ENCODE data around the gene HSPH1.

HSPH1 gene

DNA sequence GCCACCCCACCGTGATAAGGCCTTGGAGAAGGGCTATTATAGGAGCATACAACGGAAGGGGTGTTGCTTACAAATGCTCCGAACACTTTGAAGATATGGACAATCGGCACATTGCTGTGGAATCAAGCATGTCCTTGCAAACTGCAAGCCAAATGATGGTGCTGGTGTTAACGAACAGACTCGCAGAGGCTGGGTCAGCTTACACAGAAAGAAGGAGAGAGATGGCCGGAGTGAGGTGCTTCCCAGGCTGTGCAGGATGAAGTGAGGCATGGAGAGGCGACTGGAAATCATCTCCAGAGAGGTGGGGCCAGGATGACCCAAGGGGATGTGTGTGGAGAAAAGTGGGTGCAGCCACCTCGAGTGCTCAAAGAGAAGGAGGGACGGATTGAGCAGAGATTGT lies 42.2 kb downstream of the HSPH1 start:
- ATAC-seq, result no peak
- TF ChIP-seq SNAI2 (CRISPR knock-in tag; IDR thresholded peaks at IDR 0.05) (no peak), RARB (CRISPR knock-in tag; IDR thresholded peaks at IDR 0.05) (no peak), ZNF565 (CRISPR knock-in tag; conservative IDR thresholded peaks at IDR 0.05; ENCODE audit: low read depth) (no peak), ZNF70 (CRISPR knock-in tag; IDR thresholded peaks at IDR 0.05) (no peak)
- TF ChIP-seq, protein P1, sequence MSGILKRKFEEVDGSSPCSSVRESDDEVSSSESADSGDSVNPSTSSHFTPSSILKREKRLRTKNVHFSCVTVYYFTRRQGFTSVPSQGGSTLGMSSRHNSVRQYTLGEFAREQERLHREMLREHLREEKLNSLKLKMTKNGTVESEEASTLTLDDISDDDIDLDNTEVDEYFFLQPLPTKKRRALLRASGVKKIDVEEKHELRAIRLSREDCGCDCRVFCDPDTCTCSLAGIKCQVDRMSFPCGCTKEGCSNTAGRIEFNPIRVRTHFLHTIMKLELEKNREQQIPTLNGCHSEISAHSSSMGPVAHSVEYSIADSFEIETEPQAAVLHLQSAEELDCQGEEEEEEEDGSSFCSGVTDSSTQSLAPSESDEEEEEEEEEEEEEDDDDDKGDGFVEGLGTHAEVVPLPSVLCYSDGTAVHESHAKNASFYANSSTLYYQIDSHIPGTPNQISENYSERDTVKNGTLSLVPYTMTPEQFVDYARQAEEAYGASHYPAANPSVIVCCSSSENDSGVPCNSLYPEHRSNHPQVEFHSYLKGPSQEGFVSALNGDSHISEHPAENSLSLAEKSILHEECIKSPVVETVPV (CRISPR knock-in tag; IDR thresholded peaks at IDR 0.05), result no peak
- TF ChIP-seq, protein P2, sequence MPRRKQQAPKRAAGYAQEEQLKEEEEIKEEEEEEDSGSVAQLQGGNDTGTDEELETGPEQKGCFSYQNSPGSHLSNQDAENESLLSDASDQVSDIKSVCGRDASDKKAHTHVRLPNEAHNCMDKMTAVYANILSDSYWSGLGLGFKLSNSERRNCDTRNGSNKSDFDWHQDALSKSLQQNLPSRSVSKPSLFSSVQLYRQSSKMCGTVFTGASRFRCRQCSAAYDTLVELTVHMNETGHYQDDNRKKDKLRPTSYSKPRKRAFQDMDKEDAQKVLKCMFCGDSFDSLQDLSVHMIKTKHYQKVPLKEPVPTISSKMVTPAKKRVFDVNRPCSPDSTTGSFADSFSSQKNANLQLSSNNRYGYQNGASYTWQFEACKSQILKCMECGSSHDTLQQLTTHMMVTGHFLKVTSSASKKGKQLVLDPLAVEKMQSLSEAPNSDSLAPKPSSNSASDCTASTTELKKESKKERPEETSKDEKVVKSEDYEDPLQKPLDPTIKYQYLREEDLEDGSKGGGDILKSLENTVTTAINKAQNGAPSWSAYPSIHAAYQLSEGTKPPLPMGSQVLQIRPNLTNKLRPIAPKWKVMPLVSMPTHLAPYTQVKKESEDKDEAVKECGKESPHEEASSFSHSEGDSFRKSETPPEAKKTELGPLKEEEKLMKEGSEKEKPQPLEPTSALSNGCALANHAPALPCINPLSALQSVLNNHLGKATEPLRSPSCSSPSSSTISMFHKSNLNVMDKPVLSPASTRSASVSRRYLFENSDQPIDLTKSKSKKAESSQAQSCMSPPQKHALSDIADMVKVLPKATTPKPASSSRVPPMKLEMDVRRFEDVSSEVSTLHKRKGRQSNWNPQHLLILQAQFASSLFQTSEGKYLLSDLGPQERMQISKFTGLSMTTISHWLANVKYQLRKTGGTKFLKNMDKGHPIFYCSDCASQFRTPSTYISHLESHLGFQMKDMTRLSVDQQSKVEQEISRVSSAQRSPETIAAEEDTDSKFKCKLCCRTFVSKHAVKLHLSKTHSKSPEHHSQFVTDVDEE (CRISPR knock-in tag; IDR thresholded peaks at IDR 0.05), result no peak

DNA sequence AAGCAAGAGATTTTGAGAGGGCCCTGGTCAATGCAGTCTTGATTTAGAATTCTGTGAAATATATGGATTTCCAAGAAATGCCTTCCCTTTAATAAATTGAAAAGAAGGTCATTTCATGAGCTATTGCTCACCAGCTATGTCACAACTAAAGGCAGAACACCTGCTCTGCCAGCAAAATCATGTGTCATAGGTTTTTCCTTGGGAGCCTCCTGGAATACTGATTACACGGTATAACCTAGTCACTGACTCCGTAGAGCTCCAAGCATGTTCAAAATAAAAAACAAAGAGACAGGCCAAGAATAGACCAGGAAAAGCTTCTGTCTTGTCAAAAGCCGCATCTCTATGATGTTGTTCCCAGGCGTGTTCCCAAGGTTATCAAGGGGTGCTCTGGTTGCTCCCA lies 45.5 kb downstream of the HSPH1 start:
- ATAC-seq, result no peak
- no peak for TF ChIP-seq ISL1 (CRISPR knock-in tag; IDR thresholded peaks at IDR 0.05)
- no peak for TF ChIP-seq ZFP3 (CRISPR knock-in tag; IDR thresholded peaks at IDR 0.05)

DNA sequence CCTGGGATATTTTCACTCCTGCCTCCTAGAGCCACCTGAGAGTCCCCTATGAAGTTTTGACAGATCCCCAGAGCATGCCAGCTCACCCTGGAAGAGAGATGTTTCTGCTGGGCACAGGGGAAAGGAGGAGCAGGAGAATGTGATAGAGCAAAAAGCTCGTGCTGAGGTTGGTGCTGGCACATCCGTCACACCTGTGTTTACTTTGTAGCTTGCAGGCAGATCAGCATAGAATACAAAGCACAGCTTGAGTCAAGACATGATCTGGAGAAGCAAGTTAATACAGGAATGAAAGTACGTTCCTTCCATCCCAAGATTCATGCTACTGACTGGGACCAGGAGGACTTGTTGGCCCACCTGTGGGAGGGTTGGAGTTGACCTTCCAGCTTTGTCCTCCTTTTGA lies 46.1 kb downstream of the HSPH1 start:
- no peak for TF ChIP-seq ZFP30 (CRISPR knock-in tag; IDR thresholded peaks at IDR 0.05)
- TF ChIP-seq SNAI2 (CRISPR knock-in tag; IDR thresholded peaks at IDR 0.05), result no peak
- TF ChIP-seq RARB (CRISPR knock-in tag; IDR thresholded peaks at IDR 0.05), result no peak
- TF ChIP-seq ZFP3 (CRISPR knock-in tag; IDR thresholded peaks at IDR 0.05), result no peak
- TF ChIP-seq, protein P1 (CRISPR knock-in tag; IDR thresholded peaks at IDR 0.05), result no peak
- TF ChIP-seq GLIS3 (CRISPR knock-in tag; IDR thresholded peaks at IDR 0.05), result no peak
- no peak for TF ChIP-seq ESRRG (CRISPR knock-in tag; IDR thresholded peaks at IDR 0.05)
- no peak for TF ChIP-seq PPARA (CRISPR knock-in tag; IDR thresholded peaks at IDR 0.05; ENCODE audit: borderline replicate concordance)
- TF ChIP-seq, protein P3, sequence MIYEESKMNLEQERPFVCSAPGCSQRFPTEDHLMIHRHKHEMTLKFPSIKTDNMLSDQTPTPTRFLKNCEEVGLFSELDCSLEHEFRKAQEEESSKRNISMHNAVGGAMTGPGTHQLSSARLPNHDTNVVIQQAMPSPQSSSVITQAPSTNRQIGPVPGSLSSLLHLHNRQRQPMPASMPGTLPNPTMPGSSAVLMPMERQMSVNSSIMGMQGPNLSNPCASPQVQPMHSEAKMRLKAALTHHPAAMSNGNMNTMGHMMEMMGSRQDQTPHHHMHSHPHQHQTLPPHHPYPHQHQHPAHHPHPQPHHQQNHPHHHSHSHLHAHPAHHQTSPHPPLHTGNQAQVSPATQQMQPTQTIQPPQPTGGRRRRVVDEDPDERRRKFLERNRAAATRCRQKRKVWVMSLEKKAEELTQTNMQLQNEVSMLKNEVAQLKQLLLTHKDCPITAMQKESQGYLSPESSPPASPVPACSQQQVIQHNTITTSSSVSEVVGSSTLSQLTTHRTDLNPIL (CRISPR knock-in tag; IDR thresholded peaks at IDR 0.05; ENCODE audit: low read depth), result no peak
- no peak for TF ChIP-seq ZNF8 (CRISPR knock-in tag; IDR thresholded peaks at IDR 0.05)
- TF ChIP-seq ARNTL (CRISPR knock-in tag; IDR thresholded peaks at IDR 0.05; ENCODE audit: borderline replicate concordance, low read depth), result no peak
- ATAC-seq, result no peak

DNA sequence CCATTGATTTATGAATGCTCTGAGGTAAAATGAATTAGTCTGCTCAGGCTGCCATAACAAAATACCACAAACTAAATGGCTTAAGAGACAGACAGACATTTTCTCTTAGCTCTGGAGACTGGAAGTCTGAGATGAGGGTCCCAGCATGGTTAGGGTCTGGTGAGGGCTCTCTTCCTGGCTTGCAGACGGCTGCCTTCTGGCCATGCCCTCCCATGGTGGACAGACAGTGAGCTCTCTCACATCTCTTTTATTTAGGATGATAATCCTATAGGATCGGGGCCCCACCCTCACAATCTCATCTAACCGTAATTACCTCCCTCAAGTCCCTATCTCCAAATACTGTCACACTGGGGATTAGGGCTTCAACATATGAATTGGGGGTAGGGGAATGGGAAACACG lies 47.1 kb downstream of the HSPH1 start:
- no peak for ATAC-seq
- TF ChIP-seq, protein P1 (CRISPR knock-in tag; IDR thresholded peaks at IDR 0.05), result no peak
- TF ChIP-seq PPARA (CRISPR knock-in tag; IDR thresholded peaks at IDR 0.05; ENCODE audit: borderline replicate concordance), result no peak
- TF ChIP-seq, protein P2 (CRISPR knock-in tag; IDR thresholded peaks at IDR 0.05), result no peak

Data from SK-N-SH treated with all-trans-retinoic acid at 6 μM for 48 hours (cell line).